GM12872 (cell line): ENCODE data around the gene PTX4.

Source experiments
- CTCF ChIP-seq: IDR thresholded peaks from 3 replicates; pipeline ENCODE4 v1.5.1; 2011; ENCODE audit warnings: low read depth, mild to moderate bottlenecking, low read length, moderate library complexity; ENCODE audit not compliant: insufficient read depth

PTX4 gene

DNA sequence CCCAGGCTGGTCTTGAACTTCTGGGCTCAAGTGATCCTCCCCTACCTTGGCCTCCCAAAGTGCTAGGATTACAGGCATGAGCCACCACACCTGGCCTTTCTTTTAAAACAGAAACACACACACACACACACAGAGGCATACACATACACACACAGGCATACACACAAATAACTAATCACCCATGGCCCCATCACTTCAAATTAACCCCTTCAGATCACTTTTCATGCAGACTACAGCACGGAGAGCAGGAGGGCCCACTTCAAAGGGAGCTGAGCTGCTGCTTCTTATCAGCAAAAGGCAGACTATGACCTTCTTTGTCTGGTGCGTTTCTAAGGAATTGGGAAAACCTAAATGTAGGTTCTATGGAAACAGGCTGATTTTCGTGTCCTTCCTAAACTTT is 15.8 kb downstream of the PTX4 start:
- no peak for TF ChIP-seq CTCF

- no peak for TF ChIP-seq CTCF
Measured at GRCh38 chr16:1471569-1472194, 17.1 kb downstream of the PTX4 start.

DNA sequence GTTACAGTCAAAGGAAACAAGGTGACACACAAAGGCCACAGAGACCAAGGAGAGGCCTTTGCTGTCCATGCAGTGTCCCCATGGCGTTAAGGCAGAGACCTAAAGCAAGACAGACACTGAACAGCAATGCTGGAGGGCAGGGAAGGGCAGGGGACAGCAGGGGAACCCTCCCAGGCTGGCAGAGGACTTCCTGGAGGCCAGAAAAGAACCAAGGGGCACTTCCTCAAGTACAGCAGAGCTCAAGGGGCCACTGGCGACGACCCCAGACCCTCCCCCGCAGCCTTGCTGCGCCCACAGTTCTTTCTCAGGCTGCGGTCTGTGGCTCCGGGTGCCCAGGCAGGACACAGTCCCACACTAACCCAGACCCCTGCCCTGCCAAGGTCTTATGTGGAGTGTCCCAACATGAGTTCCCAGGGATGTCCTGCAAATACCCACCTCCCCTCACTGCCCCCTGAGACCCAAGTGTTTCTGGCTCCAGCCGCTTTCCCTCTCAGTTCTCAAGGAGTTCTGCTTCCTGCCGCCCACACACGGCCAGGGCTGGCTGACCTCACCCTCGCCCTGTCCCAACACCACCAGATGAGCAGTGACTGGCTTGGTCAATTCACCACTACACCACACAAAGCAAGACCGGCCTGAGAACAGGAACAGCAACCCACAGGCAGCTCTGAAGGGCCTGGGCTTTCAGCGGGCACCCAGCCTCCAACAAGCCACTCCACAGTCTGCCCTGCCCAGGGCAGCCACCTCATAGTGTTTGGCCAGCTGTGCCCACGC is 18.1 kb downstream of the PTX4 start:
- no peak for TF ChIP-seq CTCF

DNA sequence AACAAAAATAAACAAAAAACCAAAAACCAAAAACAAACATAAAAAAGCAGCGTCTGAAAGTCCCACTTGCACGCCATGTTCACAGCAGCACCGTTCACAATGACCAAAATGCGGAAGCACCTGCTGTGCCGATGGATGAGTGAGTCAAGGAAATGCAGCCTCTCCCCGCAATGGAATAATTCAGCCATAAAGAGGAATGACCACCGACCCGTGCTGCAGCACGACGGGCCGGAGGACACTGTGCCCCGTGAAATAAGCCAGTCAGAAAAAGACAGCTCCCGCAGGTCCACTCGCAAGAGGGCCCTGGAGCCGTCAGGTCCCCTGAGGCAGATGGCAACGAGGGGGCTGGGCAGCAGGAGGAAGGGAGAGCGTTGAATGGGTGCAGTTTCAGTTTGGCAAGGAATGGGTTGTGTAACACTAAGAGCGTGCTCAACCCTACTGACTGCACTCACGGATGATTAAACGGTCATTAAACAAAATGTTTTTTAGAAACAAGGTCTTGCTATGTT is 19.0 kb downstream of the PTX4 start:
- TF ChIP-seq CTCF, result no peak

DNA sequence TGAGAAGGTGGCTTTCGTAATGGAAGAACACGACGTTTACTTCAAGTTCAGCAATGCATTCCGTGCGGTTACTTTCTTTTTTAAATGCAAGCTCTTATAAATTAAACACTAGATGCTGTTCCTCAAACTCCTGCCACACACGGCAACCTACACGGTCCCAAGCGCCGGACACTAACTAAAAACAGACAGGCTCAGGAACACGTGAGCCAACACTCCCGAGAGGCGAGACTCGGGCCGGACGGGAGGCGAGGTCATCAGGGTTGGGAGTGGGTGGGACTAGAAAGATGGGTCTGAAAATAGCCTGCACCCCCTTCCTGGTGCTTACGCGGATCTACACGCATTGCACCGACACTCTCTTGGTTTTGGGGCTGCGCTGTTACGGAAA is 20.3 kb downstream of the PTX4 start:
- TF ChIP-seq CTCF, result no peak

DNA sequence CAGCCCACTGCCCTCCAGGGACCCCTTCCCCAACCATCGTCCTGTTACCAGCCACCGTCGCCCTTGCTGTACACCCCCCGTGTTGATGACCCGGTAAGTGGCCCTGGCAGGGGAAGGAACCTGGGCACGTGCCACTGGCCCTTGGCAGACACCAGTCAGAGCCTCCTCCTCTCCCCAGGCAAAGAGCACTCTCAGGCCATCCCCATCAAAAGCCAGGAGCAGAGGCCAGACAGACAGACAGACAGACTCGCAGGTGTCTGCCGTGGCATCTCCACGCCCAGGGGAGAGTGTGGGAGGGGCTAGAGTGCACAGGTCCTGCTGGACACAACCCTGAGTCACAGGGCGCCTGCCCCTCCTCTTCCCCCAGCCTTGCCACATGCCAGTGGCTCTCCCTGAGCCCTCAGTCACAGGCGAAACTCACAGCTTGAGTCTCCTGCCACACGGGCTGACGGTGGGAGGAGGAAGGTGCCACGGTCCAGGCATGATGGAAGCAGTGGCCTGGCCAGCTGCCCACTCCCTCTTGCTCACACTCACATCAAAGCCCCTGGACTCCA is 21.7 kb downstream of the PTX4 start:
- no peak for TF ChIP-seq CTCF

DNA sequence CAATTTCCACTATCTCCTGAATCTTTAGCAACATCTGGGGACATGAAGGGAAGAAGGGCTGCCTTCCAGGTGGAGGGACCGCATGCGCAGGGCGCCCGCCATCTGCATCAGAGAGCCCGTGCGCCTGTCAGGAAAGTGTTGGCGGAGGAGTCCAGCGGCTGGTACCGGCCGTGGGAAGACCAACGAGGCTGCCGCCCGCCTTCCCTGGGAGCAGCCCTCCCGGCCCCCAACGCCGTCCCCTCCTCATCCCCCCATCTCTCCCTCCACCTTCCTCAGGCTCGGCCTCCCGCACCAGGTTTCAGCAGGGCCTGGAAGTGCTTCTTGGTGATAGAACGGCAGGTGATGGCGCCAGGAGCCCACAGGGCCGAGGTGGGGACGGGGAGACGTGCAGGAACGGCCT is 22.7 kb downstream of the PTX4 start:
- no peak for TF ChIP-seq CTCF
